ENCODE results near the gene CEACAM1. TPM values are rescaled to one million over a fixed set of nuclear protein-coding genes. Genes with fewer than 3 reads are reported as not detected.
A peak's percentile ranks its signal among the peaks of the same experiment; 100 is the strongest.
"Not testable (repeated sequence)": the region's sequence is repeated elsewhere in the genome, so short reads cannot be mapped to it uniquely, and the experiment has no call there.

Gene CEACAM1
- total RNA-seq, 1 donor from 2014 or later = not detected

- TF ChIP-seq CTCF (conservative IDR thresholded peaks at IDR 0.05) = no peak
- H3K4me1 Mint-ChIP-seq = peaks cover 7% of the 10 kb centered on the region
- no peak overlapping the region for H3K4me3 Mint-ChIP-seq
- H3K9me3 Mint-ChIP-seq = peaks cover 13% of the 10 kb centered on the region
- no peak for DNase-seq (ENCODE audit: low read depth, low spot score)
- H3K27me3 Mint-ChIP-seq (ENCODE audit: low read depth) = peaks cover 7% of the 10 kb centered on the region
- peaks cover 4% of the 10 kb centered on the region for H3K36me3 Mint-ChIP-seq (ENCODE audit: low read depth)
- peak overlapping the region; percentile 19 for H3K27ac Mint-ChIP-seq (ENCODE audit: unreplicated experiment)
These were observed 25.2 kb upstream of the CEACAM1 start for GRCh38 chr19:42553292-42554045.

GRCh38 chr19:42552086-42553065 lies 24.1 kb upstream of the CEACAM1 start:
- TF ChIP-seq CTCF (conservative IDR thresholded peaks at IDR 0.05) = no peak
- no peak for DNase-seq (ENCODE audit: low read depth, low spot score)
- Mint-ChIP-seq H3K36me3 (ENCODE audit: low read depth) (peaks cover under 1% of the 10 kb centered on the region), H3K27me3 (ENCODE audit: low read depth) (peaks cover 9% of the 10 kb centered on the region), H3K27ac (ENCODE audit: unreplicated experiment) (no peak overlapping the region), H3K4me1 (peaks cover 2% of the 10 kb centered on the region), H3K4me3 (no peak overlapping the region), H3K9me3 (peaks cover 9% of the 10 kb centered on the region)

GRCh38 chr19:42550521-42550920 lies 22.2 kb upstream of the CEACAM1 start:
- H3K27me3 Mint-ChIP-seq (ENCODE audit: low read depth) = peaks cover 22% of the 10 kb centered on the region
- H3K9me3 Mint-ChIP-seq; H3K4me3 Mint-ChIP-seq; H3K36me3 Mint-ChIP-seq (ENCODE audit: low read depth); H3K27ac Mint-ChIP-seq (ENCODE audit: unreplicated experiment); H3K4me1 Mint-ChIP-seq; DNase-seq (ENCODE audit: low read depth, low spot score): not testable (repeated sequence)

- H3K27me3 Mint-ChIP-seq (ENCODE audit: low read depth) = peaks cover 22% of the 10 kb centered on the region
- not testable (repeated sequence) for H3K4me3 Mint-ChIP-seq; H3K36me3 Mint-ChIP-seq (ENCODE audit: low read depth); DNase-seq (ENCODE audit: low read depth, low spot score); H3K9me3 Mint-ChIP-seq; H3K4me1 Mint-ChIP-seq; H3K27ac Mint-ChIP-seq (ENCODE audit: unreplicated experiment)
These were observed 20.8 kb upstream of the CEACAM1 start for GRCh38 chr19:42549067-42549466.

- H3K9me3 Mint-ChIP-seq = peaks cover 9% of the 10 kb centered on the region
- DNase-seq (ENCODE audit: low read depth, low spot score) = no peak
- peaks cover 22% of the 10 kb centered on the region for H3K27me3 Mint-ChIP-seq (ENCODE audit: low read depth)
- H3K4me3 Mint-ChIP-seq = no peak overlapping the region
- H3K27ac Mint-ChIP-seq (ENCODE audit: unreplicated experiment) = no peak overlapping the region
- no peaks in the 10 kb centered on the region for H3K4me1 Mint-ChIP-seq
- no peak for TF ChIP-seq CTCF (conservative IDR thresholded peaks at IDR 0.05)
- H3K36me3 Mint-ChIP-seq (ENCODE audit: low read depth) = no peaks in the 10 kb centered on the region
These were observed 20.3 kb upstream of the CEACAM1 start for GRCh38 chr19:42548552-42548951.

- Mint-ChIP-seq H3K36me3 (ENCODE audit: low read depth) (no peaks in the 10 kb centered on the region), H3K27me3 (ENCODE audit: low read depth) (peaks cover 22% of the 10 kb centered on the region), H3K27ac (ENCODE audit: unreplicated experiment) (no peak overlapping the region), H3K9me3 (peaks cover 9% of the 10 kb centered on the region), H3K4me1 (no peaks in the 10 kb centered on the region), H3K4me3 (no peak overlapping the region)
- no peak for DNase-seq (ENCODE audit: low read depth, low spot score)
- TF ChIP-seq CTCF (conservative IDR thresholded peaks at IDR 0.05) = no peak
These were observed 19.6 kb upstream of the CEACAM1 start for GRCh38 chr19:42547929-42548328.
